ENCODE results near the gene DYNLT3.

DNA sequence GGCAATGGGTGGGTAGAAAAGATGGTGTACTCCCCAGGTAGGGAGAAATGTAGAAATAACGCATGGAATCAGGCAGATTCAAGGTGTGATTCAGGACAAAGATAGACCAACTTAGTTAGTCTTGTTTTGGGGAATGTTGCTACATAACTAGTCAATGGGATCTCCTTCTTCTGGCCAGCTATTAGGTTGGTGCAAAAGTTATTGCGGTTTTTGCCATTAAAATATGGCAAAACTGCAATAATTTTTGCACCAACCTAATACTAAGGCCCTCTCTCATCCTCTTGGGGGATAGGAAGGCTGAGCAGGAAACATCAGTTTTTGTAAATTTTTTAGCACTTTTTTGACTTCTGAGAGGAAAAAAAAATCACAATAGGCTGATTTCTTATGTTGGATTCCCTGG is 44.3 kb downstream of the DYNLT3 start:
- no peak for TF ChIP-seq POLR2AphosphoS5 (IDR thresholded peaks at IDR 0.05)
- TF ChIP-seq, protein P1, sequence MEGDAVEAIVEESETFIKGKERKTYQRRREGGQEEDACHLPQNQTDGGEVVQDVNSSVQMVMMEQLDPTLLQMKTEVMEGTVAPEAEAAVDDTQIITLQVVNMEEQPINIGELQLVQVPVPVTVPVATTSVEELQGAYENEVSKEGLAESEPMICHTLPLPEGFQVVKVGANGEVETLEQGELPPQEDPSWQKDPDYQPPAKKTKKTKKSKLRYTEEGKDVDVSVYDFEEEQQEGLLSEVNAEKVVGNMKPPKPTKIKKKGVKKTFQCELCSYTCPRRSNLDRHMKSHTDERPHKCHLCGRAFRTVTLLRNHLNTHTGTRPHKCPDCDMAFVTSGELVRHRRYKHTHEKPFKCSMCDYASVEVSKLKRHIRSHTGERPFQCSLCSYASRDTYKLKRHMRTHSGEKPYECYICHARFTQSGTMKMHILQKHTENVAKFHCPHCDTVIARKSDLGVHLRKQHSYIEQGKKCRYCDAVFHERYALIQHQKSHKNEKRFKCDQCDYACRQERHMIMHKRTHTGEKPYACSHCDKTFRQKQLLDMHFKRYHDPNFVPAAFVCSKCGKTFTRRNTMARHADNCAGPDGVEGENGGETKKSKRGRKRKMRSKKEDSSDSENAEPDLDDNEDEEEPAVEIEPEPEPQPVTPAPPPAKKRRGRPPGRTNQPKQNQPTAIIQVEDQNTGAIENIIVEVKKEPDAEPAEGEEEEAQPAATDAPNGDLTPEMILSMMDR (IDR thresholded peaks at IDR 0.05 in 8 of 11, conservative IDR thresholded peaks at IDR 0.05 in 3 of 11) = no peak
- no peak for TF ChIP-seq POLR2A (IDR thresholded peaks at IDR 0.05)
